Epithelial cell of esophagus (primary cell): ENCODE measurements around the gene BRMS1.

Experiments
- DNase-seq: peaks from one replicate; pipeline ENCODE4 v3.0.0; 2010; ENCODE audit warnings: low read depth
- H3K4me3 ChIP-seq: 2 replicates; pipeline ENCODE4 v1.5.1; 2011; ENCODE audit warnings: mild to moderate bottlenecking, low read length, control low read depth
- CTCF ChIP-seq: IDR thresholded peaks from 2 replicates; pipeline ENCODE4 v1.5.1; 2011; ENCODE audit warnings: low read depth, mild to moderate bottlenecking, low read length, control low read depth, inconsistent platforms; ENCODE audit not compliant: insufficient read depth; ENCODE audit errors: missing control alignments

BRMS1 gene

GRCh38 chr11:66373265-66373664 is 28.4 kb upstream of the BRMS1 start:
- no peak for DNase-seq
- no peak overlapping the region for H3K4me3 ChIP-seq
- TF ChIP-seq CTCF = no peak

GRCh38 chr11:66371627-66372415 is 26.9 kb upstream of the BRMS1 start, which contains the start of gene SLC29A2:
Gene SLC29A2 (minus strand): TSS chr11:66371760. CDS start chr11:66371591, 169 bp downstream.
- TF ChIP-seq CTCF = no peak
- DNase-seq = peak; percentile 62
- H3K4me3 ChIP-seq = peak within 1 kb of the TSS; percentile 61

GRCh38 chr11:66369073-66369894 is 24.4 kb upstream of the BRMS1 start:
- no peak for TF ChIP-seq CTCF
- no peak for DNase-seq
- no peak overlapping the region for H3K4me3 ChIP-seq

GRCh38 chr11:66368484-66368883 is 23.6 kb upstream of the BRMS1 start:
- no peak for DNase-seq
- TF ChIP-seq CTCF = no peak
- H3K4me3 ChIP-seq = no peak overlapping the region

- no peak for DNase-seq
- no peak for TF ChIP-seq CTCF
- no peak overlapping the region for H3K4me3 ChIP-seq
Observed at GRCh38 chr11:66367561-66368312, 22.8 kb upstream of the BRMS1 start.

GRCh38 chr11:66366844-66367477 is 22.1 kb upstream of the BRMS1 start:
- H3K4me3 ChIP-seq = no peak overlapping the region
- no peak for TF ChIP-seq CTCF
- no peak for DNase-seq
